Subcutaneous preadipocyte (primary cell): ENCODE data around the gene HEPHL1. TPM values are rescaled to one million over a fixed set of nuclear protein-coding genes. Genes with fewer than 3 reads are reported as not detected.

ENCODE experiments used
- small RNA-seq: library from RNA; depleted of rRNA; stranded (forward); fragments of <200 nt; gene quantifications from one replicate; pipeline ENCODE3, GENCODE V24; 2012
- total RNA-seq: library from RNA; depleted of rRNA; stranded (reverse); fragments of >200 nt; gene quantifications from 2 replicates; pipeline ENCODE4 v1.2.3, GENCODE V29; 2012

The HEPHL1 gene, protein sequence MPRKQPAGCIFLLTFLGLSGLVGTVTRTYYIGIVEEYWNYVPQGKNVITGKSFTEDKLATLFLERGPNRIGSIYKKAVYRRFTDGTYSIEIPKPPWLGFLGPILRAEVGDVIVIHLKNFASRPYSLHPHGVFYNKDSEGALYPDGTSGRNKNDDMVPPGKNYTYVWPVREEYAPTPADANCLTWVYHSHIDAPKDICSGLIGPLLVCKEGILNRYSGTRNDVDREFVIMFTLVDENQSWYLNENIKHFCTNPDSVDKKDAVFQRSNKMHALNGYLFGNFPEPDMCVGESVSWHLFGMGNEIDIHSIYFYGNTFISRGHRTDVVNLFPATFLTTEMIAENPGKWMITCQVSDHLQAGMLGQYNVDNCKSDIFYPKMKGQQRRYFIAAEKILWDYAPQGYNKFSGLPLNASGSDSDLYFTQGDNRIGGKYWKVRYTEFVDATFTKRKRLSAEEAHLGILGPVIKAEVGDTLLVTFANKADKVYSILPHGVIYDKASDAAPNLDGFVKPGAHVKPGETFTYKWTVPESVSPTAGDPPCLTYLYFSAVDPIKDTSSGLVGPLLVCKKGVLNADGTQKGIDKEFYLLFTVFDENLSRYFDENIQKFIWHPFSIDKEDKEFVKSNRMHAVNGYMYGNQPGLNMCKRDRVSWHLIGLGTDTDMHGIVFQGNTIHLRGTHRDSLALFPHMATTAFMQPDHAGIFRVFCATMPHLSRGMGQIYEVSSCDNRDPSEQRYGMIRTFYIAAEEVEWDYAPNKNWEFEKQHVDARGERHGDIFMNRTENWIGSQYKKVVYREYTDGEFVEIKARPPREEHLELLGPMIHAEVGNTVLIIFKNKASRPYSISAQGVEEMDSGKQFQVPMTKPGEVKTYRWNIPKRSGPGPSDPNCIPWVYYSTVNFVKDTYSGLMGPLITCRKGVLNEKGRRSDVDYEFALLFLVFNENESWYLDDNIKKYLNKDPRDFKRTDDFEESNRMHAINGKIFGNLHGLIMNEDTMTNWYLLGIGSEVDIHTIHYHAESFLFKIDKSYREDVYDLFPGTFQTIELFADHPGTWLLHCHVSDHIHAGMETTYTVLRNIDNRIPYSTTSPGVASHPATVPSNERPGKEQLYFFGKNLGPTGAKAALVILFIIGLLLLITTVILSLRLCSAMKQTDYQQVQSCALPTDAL
- total RNA-seq, result not detected in 2 replicates

DNA sequence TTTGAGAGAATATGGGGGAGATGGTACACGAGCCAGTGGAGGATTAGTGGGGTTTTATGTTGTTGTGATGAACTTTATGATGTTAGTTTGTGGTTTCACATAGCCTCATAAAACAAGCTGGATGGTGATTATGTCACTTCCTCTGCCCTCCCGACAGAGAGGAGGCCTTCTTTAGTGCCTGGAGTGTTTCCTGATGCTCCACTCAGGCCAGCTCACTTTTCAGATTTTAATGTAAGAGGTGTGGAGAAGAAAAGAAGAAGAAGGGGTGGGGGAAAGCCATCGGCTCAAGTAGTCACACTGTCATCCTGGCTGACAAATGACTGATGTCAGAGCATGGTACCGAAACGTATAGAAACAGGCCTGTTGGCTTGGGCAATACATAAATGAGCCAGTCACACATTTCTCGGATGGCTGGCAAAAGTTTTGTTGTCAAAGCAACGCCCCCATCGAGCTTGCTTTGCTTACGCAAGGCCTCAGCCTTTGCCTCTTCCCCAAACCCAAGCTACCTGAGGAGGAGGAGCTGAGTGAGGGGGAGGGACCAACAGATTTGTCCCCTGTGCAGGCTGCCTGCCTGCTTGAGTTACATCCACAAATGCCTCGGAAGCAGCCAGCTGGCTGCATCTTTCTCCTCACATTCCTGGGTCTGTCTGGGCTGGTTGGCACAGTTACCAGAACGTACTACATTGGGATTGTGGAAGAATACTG lies at the start of gene HEPHL1:
Gene HEPHL1, plus strand, starts transcription at position 578 of the 705 bp plus-strand sequence. Its CDS starts 15 bp downstream, at position 593.

DNA sequence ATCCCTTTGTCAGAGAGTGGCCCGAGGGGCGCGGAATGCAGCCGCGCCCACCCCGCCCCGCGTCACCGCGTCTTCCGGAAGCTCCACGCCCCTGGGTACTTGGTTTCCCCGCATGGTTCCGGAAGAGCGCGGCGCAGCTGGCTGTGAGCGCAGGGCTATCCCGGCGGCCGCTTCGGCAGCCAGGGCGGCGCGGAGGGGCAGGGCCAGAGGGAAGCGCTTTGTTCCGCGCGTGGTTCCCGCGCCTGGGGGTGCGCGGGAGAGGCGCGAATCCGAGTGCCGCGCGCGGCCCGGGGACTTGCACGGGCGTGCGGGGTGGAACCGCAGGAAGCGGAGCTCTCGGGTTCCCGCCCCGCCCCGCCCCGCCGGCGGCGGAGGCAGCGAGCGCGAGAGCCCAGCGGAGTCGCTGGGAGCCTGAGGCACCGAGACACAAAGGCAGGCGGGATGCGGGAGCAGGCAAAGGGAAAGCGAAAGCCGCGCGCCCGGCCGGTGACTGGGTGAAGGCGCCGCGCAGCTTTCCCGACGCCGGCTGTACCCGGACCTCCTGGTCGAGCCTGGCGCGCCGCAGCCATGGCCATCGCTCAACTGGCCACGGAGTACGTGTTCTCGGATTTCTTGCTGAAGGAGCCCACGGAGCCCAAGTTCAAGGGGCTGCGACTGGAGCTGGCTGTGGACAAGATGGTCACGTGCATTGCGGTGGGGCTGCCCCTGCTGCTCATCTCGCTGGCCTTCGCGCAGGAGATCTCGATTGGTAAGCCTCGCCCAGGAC lies 107.8 kb downstream of the HEPHL1 start, which contains the start of gene PANX1:
Gene PANX1, plus strand, starts transcription at position 96 of the 766 bp plus-strand sequence. Its CDS starts 472 bp downstream, at position 568.

Small RNA genes lying within 50 kb of the gene (small RNA-seq; reads per million reads assigned to genes)
- gene AP002795.1, result not detected

Other genes with a start within 250 kb of the HEPHL1 start
- 21.3 and 31.7 TPM in 2 replicates for gene MED17, start 237.1 kb upstream of the HEPHL1 start, total RNA-seq
- gene VSTM5, start 170.7 kb upstream of the HEPHL1 start, total RNA-seq, result 0.37 TPM in 1 of 2 replicates, not detected in the other
- gene PANX1, start 107.5 kb downstream of the HEPHL1 start, total RNA-seq, result 45.2 and 58.6 TPM in 2 replicates